HuH-7.5 (cell line): ENCODE data around the gene ANKRD35.
"Not testable (repeated sequence)": the region's sequence is repeated elsewhere in the genome, so short reads cannot be mapped to it uniquely, and the experiment has no call there.

ENCODE experiments used
- DNase-seq: peaks from one replicate; pipeline ENCODE4 v3.0.0; 2011; ENCODE audit warnings: low spot score

The ANKRD35 gene, protein sequence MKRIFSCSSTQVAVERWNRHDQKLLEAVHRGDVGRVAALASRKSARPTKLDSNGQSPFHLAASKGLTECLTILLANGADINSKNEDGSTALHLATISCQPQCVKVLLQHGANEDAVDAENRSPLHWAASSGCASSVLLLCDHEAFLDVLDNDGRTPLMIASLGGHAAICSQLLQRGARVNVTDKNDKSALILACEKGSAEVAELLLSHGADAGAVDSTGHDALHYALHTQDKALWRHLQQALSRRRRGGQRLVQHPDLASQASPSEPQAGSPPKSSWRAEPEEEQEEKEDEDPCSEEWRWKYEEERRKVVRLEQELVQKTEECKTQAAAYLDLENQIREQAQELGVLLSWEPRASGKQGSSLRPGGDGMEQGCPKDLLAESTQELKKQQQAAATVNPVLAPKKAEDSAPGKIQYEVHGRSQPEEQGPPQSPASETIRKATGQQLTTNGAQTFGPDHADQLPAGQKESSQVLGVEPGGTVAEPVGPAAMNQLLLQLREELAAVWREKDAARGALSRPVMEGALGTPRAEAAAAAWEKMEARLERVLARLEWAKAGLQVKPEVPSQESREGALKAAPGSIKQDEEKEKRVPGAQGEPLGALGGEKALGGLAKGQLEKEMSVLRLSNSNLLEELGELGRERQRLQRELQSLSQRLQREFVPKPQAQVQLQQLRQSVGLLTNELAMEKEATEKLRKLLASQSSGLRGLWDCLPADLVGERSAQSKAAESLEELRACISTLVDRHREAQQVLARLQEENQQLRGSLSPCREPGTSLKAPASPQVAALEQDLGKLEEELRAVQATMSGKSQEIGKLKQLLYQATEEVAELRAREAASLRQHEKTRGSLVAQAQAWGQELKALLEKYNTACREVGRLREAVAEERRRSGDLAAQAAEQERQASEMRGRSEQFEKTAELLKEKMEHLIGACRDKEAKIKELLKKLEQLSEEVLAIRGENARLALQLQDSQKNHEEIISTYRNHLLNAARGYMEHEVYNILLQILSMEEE

DNA sequence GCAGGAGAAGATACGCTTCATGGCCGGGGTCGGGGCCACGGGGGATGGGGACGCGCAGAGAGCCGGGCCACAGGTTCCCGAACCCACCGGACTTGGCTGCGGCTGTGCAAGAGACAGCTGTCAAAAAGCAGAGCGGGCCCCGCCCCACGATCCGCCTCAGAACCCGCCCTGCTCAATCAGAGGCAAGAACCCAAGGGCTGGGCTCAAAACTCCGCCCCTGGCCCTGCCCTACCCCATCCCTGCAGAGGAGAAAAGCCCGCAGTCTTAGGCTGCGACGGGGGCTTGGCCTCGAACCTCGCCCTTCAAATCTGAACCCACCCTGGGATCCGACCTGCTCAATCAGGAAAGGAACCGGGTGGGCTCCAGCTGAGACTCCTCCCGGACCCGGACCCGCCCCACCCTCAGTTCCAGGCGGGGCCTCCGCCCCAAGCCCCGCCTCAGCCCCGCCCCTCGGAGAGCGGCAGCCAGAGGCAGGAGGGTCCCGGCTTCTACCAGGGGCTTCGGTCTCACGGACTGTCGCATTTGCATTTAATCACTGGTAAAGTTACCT lies at the start of gene ANKRD35:
Gene ANKRD35 (minus strand): TSS at position 129 of the 550 bp plus-strand sequence. CDS start 108 bp downstream, at position 21.
- DNase-seq, result peak; percentile 93

DNA sequence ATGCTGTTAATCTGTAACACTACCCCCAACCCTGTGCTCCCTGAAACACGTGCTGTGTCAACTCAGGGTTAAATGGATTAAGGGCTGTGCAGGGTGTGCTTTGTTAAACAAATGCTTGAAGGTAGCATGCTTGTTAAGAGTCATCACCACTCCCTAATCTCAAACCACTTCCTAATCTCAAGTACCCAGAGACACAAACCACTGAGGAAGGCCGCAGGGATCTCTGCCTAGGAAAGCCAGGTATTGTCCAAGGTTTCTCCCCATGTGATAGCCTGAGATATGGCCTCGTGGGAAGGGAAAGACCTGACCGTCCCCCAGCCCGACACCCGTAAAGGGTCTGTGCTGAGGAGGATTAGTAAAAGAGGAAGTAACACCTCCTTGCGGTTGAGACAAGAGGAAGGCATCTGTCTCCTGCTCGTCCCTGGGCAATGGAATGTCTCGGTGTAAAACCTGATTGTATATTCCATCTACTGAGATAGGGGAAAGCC lies 46.9 kb upstream of the ANKRD35 start:
- not testable (repeated sequence) for DNase-seq

DNA sequence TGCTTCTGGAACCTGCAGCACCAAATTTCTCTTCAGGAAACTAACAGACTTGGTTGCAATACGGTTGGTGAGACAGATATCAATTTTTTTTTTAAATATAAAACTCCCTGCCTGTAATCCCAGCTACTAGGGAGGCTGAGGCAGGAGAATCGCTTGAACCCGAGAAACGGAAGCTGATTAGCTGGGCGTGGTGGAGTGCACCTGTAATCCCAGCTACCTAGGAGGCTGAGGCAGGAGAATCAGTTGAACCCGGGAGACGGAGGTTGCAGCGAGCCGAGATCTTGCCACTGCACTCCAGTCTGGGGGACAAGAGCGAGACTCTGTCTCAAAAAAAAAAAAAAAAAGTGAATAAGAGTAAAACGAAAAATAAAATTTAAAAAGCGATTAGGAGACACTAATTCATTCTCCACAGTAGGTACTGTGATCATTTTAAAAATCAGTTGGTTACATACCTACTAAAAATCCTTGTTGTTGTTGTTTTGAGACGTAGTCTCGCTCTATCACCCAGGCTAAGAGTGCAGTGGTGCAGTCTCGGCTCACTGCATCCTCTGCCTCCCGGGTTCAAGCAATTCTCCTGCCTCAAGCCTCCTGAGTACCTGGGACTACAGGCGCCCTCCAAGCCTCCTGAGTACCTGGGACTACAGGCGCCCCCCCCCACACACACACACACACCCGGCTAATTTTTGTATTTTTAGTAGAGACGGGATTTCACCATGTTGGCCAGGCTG lies 42.4 kb upstream of the ANKRD35 start:
- DNase-seq, result no peak

DNA sequence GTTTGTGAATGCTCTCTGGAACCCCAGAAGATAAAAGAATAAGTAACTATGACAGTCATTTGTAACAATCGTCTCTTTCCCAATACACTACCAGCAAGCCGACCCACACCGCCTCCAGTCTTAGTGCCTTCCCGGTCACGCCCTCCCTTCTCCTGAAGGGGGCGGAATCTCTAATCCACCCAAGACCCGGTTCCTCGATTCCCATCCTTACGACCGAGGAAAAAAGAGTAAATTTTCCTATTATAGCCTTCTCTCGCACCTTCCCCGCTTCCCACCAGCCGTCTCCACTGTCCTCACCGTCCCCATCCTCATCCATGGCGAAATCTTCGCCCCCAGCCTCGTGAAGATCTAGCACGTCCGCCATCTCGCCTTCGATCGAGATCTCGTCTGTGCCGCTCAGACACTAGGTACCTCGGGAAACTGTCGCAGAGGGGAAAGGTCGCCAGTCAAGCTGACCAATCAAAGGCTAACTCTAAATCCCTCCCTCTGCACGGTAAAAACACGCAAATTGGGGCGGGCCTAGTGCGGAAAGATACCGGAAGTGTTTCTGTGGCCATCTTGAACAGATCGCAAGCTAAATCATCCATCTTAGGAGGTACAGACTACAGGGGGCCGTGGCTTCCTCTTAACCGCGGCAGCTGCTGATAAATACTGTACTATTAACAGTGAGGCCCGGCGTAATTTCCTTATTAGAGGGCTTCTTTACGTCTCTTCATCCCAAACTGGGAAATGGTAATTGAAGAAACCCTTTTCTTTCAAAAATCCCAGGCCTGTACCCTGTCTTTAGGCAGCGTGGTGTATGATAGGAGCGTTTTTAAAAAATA lies 41.6 kb upstream of the ANKRD35 start, which contains the start of gene RBM8A:
Gene RBM8A (minus strand): TSS at position 422 of the 824 bp plus-strand sequence. CDS start 58 bp downstream, at position 364.
- DNase-seq, result peak; percentile 68

DNA sequence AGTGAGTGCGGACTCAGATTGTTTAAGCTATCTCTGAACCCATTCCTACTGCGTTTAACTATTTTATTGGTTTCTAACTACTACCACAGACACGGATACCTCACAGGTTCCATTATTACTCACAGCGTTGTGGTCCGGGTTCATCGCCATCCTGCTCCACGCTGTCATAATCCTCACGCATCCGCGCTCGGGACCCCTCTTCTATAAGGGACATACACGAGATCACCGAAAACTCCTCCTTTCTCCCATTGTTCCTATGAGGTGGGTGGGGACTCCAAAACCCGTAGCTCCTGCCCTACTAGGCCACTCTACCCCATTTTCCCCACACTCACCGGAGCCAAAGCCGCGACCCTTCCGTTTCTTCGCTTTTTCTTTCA lies 41.0 kb upstream of the ANKRD35 start:
- no peak for DNase-seq

- DNase-seq, result no peak
These were observed 36.6 kb upstream of the ANKRD35 start for GRCh38 chr1:145922266-145922665.

- not testable (repeated sequence) for DNase-seq
These were observed 34.6 kb upstream of the ANKRD35 start for GRCh38 chr1:145920297-145920696.

- peak; percentile 46 for DNase-seq
These were observed 33.6 kb upstream of the ANKRD35 start for GRCh38 chr1:145918992-145919939.

DNA sequence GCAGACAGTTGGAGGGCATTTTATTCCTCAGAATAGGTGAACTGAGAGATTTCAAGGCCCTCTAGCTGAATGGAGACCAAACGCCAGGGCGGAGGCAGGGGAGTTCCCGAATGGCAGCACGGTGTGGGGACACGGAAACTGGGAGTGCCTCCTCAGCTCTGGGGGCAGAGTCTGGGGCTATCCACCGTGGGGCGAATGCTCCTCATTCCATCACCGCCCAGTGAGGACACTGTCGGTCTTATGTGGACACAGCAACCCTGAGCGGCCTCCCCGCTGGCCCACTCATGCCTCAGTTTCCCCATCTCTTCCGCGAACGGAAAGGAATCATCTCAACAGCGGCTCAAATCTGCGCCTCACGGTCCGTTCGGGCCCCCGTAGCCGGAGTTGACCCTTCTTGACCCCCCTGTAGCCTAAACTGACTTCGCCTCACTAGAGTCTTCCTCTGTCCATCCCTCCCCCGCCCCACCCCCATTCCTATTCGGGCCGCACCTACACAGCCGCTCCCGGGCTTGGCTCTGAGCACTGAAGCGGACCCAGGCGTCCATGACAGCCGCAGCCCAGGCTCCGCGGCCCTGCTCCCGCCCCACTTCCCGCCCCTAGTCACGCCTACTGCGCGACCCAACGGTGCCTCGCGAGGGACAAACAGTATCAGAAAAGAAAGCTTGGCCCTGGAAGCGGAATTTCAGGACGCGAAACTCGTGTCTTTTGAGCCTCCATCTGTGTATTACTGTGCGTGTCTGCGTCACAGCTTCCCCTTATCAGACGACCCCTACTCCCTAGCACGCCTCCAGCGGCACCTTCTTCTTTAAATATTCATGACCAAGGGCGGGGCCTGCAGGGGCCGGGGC lies 32.7 kb upstream of the ANKRD35 start, which contains the start of gene PEX11B:
Gene PEX11B (minus strand): TSS at position 574 of the 848 bp plus-strand sequence. CDS start 29 bp downstream, at position 545.
- peak; percentile 63 for DNase-seq

DNA sequence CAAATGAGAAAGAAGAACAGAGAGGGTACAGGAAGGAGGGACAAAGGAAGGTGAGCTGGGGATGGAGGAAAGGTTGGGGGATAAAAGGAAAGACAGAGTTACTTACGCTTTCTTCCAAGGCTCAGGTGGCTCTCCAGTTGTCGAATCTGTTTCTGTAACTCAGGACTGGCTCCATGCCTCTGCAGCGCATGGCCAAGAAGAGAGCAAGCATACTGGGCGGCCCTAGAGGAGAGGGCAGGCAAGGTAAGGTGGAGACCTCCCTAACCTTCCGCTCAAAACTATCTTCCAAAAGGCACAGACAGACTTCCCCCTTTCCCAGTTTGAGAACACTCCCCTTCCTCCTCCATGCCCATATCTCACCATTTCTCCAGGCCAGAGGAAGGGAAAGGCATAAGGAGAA lies 31.9 kb upstream of the ANKRD35 start:
- DNase-seq, result no peak

DNA sequence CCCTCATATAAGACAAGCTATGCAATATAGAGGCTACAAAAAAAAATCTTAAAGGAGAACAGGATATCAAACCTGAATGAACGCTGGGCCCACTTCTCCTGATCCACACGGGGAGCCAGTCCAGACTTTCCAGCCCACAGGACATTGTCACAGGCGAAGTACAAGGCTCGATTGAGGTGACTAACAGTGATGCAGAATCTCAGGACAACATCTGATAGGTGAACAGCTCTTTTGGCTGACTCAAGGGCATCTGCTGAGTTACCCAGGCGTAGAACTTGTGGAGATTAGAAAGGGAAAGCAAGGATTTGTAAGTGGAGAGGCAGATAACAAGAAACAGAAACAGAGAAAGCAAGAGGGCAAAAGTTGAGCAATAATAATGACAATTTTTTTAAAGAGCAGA lies 31.1 kb upstream of the ANKRD35 start:
- DNase-seq, result no peak

GRCh38 chr1:145912128-145912641 lies 26.5 kb upstream of the ANKRD35 start:
- no peak for DNase-seq

DNA sequence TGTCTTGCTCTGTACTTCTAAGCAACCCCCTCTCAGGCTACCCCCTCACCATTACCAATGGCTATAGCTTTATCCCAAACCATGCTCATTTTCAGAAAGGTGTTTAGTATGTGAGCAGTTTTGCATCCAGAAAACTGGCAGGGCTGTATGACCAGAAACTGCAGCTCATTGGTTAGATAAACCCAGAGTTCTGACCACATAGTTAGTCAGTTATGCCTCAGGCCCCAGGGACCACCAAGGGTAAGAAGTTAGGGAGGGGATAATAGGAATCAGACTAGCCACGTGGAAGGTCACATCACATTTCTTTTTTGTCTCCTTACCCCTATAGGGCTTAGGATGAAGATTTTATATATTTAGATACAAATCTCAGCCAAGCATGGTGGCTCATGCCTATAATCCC lies 23.0 kb upstream of the ANKRD35 start:
- no peak for DNase-seq

DNA sequence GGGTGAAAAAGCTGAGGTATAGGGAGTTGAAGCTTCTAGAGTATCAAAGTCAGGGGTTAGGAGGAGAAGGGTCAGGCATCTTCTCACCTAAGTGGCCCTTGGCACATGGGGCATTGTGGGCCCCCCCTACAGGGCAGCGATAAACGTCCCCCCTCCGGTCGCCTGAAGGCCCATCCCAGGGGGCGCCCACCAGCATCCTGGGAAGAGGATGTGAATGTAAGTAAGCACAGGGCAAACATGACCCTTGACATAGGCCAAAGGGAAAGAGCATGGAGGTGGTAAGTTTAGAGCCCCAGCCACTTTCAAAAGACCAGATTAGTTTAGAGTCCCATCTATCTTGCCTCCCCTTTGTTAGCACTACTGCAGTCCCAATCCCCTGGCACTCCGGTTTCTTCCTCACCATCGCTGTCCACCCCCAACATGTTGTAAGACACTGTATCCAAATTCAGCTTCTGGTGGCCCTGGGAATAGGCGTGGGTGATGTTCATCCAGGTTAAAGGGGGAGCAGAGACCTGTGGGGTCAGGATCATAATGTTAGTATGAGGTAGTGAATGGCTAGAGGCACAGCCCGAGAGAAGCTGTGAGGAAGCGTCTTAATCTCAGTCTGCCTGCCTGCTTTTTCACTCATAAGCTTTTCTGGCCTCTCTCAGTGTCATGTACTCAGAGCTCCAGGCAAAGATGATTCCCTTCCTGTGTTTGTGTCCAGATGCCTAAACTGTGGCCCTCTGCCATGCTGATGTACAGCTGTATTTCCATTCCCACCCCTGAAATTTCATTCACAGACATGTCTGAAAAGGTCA lies 21.5 kb upstream of the ANKRD35 start:
- no peak for DNase-seq

GRCh38 chr1:145901312-145902021 lies 15.8 kb upstream of the ANKRD35 start:
- DNase-seq, result no peak

DNA sequence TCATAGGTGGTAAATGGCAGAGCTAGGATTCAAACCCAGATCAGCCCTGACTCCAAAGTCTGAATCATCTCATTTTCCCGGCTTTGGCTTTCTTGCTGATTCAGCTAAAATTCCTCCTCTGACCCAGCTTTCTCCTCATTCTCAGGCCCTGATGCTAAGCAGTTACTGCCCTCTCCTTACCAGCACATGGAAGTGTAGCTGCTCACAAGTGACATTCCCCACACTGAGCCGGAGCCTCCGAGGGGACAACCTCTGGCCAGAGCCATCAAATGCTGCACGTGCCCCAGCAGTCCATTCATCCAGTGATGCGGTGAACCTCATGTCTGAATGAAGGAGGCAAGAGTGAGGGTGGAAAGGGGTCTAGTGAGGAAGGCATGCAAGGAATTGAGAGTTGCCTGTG lies 13.1 kb upstream of the ANKRD35 start:
- no peak for DNase-seq

DNA sequence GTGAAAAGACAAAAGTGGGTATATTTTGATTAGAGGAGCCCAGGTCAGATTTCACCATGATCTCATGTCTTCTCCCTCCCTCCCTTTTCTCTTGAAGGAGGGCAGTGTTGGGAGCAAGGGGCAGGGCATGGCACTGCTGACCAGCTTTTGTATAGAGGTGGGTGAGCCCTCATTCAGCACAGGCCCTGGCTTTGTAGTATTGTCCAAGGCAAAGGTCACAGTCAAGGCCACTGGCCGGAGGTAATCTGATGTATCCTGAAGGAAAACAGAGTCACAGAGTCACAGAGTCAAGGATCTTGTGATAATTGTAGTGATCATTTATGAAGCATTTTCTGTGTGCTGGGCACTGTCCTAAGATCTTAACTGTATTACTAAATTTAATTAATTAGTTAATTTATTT lies 12.3 kb upstream of the ANKRD35 start:
- no peak for DNase-seq
